GM12864 (cell line): ENCODE results near the gene KIAA1614.

Source experiments
- DNase-seq: peaks from one replicate; pipeline ENCODE4 v3.0.0-alpha.2; 2011; ENCODE audit warnings: low read depth
- H3K4me3 ChIP-seq: 2 replicates; pipeline ENCODE4 v1.5.1; 2011; ENCODE audit warnings: mild to moderate bottlenecking, low read depth, low read length, control low read depth
- TF ChIP-seq, protein P1 (sequence below): IDR thresholded peaks from 2 replicates; pipeline ENCODE4 v1.5.1; 2011; ENCODE audit warnings: low read depth, mild to moderate bottlenecking, moderate library complexity, low read length, control low read depth, inconsistent platforms; ENCODE audit errors: missing control alignments

Gene KIAA1614

GRCh38 chr1:180908074-180908765, 4.5 kb upstream of the KIAA1614 start:
- no peak for DNase-seq
- TF ChIP-seq, protein P1, sequence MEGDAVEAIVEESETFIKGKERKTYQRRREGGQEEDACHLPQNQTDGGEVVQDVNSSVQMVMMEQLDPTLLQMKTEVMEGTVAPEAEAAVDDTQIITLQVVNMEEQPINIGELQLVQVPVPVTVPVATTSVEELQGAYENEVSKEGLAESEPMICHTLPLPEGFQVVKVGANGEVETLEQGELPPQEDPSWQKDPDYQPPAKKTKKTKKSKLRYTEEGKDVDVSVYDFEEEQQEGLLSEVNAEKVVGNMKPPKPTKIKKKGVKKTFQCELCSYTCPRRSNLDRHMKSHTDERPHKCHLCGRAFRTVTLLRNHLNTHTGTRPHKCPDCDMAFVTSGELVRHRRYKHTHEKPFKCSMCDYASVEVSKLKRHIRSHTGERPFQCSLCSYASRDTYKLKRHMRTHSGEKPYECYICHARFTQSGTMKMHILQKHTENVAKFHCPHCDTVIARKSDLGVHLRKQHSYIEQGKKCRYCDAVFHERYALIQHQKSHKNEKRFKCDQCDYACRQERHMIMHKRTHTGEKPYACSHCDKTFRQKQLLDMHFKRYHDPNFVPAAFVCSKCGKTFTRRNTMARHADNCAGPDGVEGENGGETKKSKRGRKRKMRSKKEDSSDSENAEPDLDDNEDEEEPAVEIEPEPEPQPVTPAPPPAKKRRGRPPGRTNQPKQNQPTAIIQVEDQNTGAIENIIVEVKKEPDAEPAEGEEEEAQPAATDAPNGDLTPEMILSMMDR, result no peak
- H3K4me3 ChIP-seq, result no peak overlapping the region

GRCh38 chr1:180909005-180909414, 3.7 kb upstream of the KIAA1614 start:
- TF ChIP-seq, protein P1, result no peak
- DNase-seq, result peak; percentile 8
- H3K4me3 ChIP-seq, result no peak overlapping the region

- no peak for DNase-seq
- H3K4me3 ChIP-seq, result no peak overlapping the region
- TF ChIP-seq, protein P1, result no peak
Observed at GRCh38 chr1:180909462-180909976, 3.2 kb upstream of the KIAA1614 start.

GRCh38 chr1:180911640-180912191, 981 bp upstream of the KIAA1614 start:
- TF ChIP-seq, protein P1, result no peak
- no peak for DNase-seq
- H3K4me3 ChIP-seq, result peak overlapping the region; percentile 47

DNA sequence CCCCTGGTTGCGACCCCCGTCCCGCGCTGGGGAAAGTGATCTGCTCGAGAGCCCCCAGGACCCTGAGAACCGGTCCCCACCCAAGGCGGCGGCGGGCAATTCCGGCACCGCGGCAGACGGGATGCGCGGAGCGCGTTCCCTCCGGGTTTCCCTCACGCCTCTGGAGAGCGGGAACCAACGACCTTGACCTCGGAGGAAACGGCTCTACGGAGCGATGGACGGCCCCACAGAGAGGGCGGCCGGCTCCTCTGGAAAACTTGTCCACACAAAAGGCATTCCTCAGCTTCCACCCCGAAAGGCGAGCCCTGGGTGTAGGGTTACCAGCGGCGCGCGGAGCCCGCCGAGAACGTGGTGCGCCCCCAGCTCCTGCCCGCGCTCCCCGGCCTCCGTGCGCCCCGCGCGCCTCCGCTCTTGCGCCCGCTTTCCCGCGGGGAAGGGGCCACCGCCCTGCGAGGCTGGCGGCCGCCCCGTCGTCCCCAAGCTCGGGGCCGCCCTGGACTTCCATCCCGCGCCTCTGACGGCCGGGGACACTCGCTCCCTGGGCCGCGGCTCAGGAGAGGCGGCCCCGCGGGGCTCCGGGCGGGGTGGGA, 391 bp upstream of the KIAA1614 start:
- TF ChIP-seq, protein P1, result no peak
- no peak for DNase-seq
- peak overlapping the region; percentile 47 for H3K4me3 ChIP-seq

- TF ChIP-seq, protein P1, result no peak
- no peak overlapping the region for H3K4me3 ChIP-seq
- DNase-seq, result no peak
Observed at GRCh38 chr1:180915426-180915965, 2.8 kb downstream of the KIAA1614 start.
